Raji (cell line): ENCODE results near the gene OR11G2.

Experiments used
- POLR2A ChIP-seq: IDR thresholded peaks from 2 replicates; pipeline ENCODE4 v1.6.1; 2011; ENCODE audit warnings: low read depth, low read length, control low read depth; ENCODE audit not compliant: insufficient read depth

OR11G2 gene

DNA sequence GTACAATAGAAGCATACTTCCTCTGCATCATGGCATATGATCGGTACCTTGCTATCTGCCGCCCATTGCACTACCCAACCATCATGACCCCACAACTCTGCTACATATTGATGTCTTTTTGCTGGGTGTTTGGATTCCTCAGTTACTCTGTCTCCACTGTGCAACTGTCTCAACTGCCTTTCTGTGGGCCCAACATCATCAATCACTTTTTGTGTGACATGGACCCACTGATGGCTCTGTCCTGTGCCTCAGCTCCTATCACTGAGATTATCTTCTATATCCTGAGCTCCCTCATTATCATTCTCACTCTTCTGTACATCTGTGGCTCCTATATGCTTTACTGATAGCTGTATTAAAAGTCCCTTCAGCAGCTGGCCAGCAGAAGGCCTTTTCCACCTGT lies 18.9 kb downstream of the OR11G2 start:
- no peak for TF ChIP-seq POLR2A

DNA sequence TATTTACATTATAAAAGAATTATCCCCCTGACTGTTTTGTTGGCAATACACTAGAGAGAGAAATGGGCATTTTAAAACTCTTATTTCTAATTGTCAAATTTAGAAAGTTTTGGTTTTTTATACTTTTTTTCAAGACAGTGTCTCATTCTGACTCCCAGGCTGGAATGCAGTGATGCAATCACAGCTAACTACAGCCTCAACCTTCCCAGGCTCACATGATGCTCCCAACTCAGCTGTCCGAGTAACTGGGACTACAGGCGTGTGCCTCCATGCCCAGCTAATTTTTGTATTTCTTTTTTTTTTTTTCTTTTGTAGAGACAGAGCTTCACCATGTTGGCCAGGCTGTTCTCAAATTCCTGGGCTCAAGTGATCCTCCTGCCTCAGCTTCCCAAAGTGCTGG lies 24.5 kb downstream of the OR11G2 start:
- TF ChIP-seq POLR2A: no peak

DNA sequence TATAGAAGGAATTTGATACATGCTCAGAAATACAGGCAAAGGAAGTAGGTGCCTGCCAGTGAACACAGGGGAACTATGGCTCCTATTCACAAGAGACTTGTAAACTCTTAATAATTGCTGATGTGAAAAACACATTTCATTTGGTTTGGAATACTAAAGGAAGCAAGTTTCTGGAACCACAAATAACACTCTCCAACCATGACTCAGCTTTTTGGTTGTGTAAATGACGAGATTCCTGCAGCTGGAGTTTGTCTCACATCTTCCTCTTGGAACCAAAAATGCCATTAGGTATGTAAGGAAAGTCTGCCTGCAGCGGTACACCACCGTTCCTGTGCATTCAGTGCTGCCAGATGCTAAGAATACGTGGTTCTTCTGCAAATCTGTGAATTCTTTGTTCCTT lies 28.3 kb downstream of the OR11G2 start:
- TF ChIP-seq POLR2A: no peak

DNA sequence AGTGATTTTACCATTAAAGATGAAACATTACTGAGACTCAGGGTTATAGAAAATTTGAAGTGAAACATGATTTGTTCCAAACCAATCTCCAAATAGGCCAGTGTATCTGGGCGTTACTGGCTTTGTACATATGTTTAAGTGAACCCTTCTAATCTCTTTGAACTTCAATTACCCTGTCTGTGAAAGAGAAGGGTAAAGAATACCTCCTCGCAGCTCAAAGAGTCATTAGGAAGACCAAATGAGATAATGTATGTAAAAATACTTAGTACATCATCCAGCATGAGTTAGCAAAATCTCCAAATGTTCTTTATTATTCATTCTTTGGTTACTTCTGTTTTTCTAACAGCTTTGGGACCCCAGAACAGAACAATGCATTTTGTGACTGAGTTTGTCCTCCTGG lies 32.7 kb downstream of the OR11G2 start, which contains the start of gene OR11H6:
Gene OR11H6 (plus strand): TSS at position 301 of the 400 bp plus-strand sequence. CDS start 0 bp downstream, at position 301.
- no peak for TF ChIP-seq POLR2A

DNA sequence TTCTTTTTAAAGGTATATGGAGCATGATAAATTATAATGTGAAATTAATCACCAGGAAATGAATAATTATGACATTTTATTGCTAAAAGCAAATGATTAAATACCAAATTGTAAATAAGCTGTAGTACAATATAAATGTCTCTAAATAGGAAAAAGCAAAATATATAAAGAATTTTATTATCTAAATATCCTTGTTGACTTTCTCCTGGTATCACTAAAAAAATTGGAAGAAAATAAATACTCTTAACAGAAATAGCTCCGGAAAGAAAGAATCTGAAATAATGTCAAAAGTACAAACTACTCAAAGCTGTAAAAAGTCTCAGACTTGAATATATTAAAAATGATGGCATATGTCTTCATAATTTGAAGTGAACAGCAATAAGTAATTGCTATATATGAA lies 38.0 kb downstream of the OR11G2 start, which contains the start of gene OR11H7:
Gene OR11H7 (plus strand): TSS at position 301 of the 400 bp plus-strand sequence.
- no peak for TF ChIP-seq POLR2A

DNA sequence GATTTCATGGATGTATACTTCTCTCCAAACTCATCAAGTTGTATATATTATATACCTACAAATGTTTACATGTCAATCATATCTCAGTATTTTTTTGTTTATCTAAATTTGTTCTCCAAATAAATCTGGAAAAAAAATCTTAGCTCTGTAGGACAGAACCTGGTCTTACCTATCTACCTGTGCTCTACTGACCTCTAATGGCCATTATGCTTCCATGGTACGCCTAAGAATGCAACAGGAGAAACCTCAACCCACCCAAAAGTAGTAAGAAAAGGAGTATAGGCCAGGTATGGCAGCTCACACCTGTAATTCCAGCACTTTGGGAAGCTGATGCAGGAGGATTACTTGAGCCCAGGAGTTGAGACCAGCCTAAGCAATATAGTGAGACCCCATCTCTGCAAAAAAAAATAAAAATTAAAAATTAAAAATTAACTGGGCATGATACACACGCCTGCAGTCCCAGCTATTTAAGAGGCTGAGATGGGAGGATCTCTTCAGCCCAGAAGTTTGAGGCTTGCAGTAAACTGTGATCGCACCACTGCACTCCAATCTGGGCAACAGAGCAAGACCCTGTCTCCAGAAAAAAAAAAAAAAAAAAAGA lies 57.0 kb downstream of the OR11G2 start:
- no peak for TF ChIP-seq POLR2A
